Loucy (cell line): ENCODE results near the gene BCAP31.

Experiments used
- EZH2phosphoT487 ChIP-seq: fragments of 200-600 bp; IDR thresholded peaks from 2 replicates; pipeline ENCODE4 v1.6.1; 2018; ENCODE audit warnings: antibody characterized with exemption, mild to moderate bottlenecking, moderate library complexity, borderline replicate concordance
- TF ChIP-seq, protein P1 (sequence below): fragments of 200-600 bp; sonication (generic); conservative IDR thresholded peaks from 2 replicates; pipeline ENCODE4 v1.5.1; 2014; ENCODE audit warnings: mild to moderate bottlenecking, antibody characterized with exemption, low read length

DNA sequence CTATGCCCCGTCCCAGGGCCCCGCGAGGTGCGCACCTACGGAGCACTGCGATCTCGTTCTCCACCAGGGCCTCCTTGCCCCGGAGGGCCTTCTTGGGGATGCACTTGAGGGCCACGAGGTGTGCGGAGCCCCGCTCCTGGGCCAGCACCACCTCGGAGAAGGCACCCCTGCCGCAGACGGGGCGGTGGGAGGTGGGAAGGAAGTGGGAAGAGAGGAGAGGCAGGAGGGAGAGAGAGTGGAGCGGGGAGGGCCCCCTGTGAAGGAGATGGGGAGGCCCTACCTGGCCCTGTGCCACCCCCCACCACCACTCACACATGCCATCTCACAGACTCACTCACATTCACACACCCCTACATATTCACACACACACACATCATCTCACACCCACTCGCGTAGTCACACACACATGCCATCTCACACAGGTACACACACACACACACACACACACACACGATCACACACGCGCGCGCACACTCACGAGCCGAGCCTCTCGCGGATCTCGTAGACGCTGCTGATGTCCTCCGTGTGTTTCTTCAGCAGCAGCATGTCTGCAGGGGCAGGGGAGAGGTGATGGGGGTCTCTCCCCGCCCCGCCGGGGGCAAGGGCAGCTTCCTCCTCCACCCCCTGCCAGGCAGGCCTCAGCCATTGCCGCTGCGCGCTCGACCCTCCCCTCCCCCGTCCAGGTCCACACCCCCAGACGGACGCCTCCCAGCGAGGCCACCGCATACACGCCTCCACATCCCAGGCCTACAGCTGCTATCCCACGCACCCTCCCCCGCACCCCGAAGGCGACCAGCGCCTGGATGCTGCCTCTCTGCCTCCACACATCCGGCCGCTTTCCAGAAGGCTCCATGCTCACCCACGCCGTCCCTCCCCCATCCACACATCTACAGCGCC, 51.4 kb downstream of the BCAP31 start:
- TF ChIP-seq, protein P1, sequence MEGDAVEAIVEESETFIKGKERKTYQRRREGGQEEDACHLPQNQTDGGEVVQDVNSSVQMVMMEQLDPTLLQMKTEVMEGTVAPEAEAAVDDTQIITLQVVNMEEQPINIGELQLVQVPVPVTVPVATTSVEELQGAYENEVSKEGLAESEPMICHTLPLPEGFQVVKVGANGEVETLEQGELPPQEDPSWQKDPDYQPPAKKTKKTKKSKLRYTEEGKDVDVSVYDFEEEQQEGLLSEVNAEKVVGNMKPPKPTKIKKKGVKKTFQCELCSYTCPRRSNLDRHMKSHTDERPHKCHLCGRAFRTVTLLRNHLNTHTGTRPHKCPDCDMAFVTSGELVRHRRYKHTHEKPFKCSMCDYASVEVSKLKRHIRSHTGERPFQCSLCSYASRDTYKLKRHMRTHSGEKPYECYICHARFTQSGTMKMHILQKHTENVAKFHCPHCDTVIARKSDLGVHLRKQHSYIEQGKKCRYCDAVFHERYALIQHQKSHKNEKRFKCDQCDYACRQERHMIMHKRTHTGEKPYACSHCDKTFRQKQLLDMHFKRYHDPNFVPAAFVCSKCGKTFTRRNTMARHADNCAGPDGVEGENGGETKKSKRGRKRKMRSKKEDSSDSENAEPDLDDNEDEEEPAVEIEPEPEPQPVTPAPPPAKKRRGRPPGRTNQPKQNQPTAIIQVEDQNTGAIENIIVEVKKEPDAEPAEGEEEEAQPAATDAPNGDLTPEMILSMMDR, result no peak
- no peak for TF ChIP-seq EZH2phosphoT487
